Panc1 (cell line): ENCODE measurements around the gene SLC9A5.

Experiments used
- POLR2AphosphoS5 ChIP-seq: IDR thresholded peaks from 2 replicates; pipeline ENCODE4 v1.6.1; 2012; ENCODE audit warnings: mild to moderate bottlenecking, low read depth, low read length, moderate library complexity
- SIN3A ChIP-seq: IDR thresholded peaks from 2 replicates; pipeline ENCODE4 v1.6.1; 2012; ENCODE audit warnings: low read depth, mild to moderate bottlenecking, low read length, moderate library complexity, borderline replicate concordance; ENCODE audit not compliant: insufficient read depth
- TF ChIP-seq, protein P1 (sequence below): fragments of 450-650 bp; IDR thresholded peaks from 2 replicates; pipeline ENCODE4 v1.5.1; 2017; ENCODE audit warnings: mild to moderate bottlenecking

DNA sequence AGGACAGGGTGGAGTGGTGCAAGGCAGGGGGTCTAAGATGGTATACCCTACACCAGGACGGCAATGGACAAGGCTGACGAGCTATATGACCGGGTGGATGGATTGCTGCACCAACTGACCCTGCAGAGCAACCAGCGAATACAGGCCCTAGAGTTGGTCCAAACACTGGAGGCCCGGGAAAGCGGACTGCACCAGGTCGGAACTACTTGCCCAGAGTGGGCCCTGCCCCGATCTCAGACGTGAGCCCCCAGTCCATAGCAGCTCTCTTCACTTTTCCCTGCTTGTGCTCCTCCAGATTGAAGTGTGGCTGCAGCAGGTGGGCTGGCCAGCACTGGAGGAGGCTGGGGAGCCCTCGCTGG, 33.6 kb downstream of the SLC9A5 start:
- TF ChIP-seq, protein P1, sequence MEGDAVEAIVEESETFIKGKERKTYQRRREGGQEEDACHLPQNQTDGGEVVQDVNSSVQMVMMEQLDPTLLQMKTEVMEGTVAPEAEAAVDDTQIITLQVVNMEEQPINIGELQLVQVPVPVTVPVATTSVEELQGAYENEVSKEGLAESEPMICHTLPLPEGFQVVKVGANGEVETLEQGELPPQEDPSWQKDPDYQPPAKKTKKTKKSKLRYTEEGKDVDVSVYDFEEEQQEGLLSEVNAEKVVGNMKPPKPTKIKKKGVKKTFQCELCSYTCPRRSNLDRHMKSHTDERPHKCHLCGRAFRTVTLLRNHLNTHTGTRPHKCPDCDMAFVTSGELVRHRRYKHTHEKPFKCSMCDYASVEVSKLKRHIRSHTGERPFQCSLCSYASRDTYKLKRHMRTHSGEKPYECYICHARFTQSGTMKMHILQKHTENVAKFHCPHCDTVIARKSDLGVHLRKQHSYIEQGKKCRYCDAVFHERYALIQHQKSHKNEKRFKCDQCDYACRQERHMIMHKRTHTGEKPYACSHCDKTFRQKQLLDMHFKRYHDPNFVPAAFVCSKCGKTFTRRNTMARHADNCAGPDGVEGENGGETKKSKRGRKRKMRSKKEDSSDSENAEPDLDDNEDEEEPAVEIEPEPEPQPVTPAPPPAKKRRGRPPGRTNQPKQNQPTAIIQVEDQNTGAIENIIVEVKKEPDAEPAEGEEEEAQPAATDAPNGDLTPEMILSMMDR = no peak
- TF ChIP-seq SIN3A = no peak
- no peak for TF ChIP-seq POLR2AphosphoS5
